ENCODE data around the gene OR6B2. TPM values are rescaled to one million over a fixed set of nuclear protein-coding genes. Genes with fewer than 3 reads are reported as not detected.
"Not testable (repeated sequence)": the region's sequence is repeated elsewhere in the genome, so short reads cannot be mapped to it uniquely, and the experiment has no call there.

The OR6B2 gene
- total RNA-seq, 4 donors from 2014 or later = not detected

- peaks cover 0 to 7% of the 10 kb centered on the region in 2 donors for H3K27me3 ChIP-seq
- no peaks in the 10 kb centered on the region for H3K4me1 ChIP-seq
- no peak for TF ChIP-seq CTCF (IDR thresholded peaks at IDR 0.05)
- no peak for TF ChIP-seq POLR2A (IDR thresholded peaks at IDR 0.05)
- intact Hi-C loops (cut with DNase I; ENCODE audit: low total_unique reads) = no loop called here
- DNase-seq = no peak
- H3K27ac ChIP-seq = no peak overlapping the region
- H3K36me3 ChIP-seq = no peaks in the 10 kb centered on the region
- H3K4me3 ChIP-seq = no peak overlapping the region
- H3K9me3 ChIP-seq = no peaks in the 10 kb centered on the region
Measured at GRCh38 chr2:240050278-240050677, 20.0 kb upstream of the OR6B2 start.

DNA sequence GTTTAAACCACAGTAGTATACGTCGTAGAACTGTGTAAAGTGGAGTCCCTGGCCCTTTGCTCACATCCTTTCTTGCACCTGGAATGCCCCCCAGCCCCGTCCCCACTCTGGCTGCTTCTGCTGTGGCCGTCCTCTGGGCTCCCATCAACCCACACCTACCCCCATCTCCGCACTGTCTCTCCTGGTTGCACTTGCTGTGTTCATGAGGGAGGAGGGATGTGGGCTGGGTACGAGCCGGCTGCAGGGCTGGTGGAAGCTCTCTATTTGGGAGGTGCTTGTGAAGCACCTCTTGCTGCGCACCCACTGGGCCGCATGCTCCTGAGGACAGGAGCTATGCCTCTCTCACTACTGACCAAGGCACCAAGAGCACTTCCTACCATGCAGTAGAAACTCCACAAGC lies 18.0 kb upstream of the OR6B2 start:
- TF ChIP-seq POLR2A (IDR thresholded peaks at IDR 0.05) (no peak), CTCF (IDR thresholded peaks at IDR 0.05) (no peak)
- H3K27ac ChIP-seq = no peak overlapping the region
- DNase-seq = no peak
- peaks cover 0 to 7% of the 10 kb centered on the region in 2 donors for H3K27me3 ChIP-seq
- no peaks in the 10 kb centered on the region for H3K9me3 ChIP-seq
- no peaks in the 10 kb centered on the region for H3K36me3 ChIP-seq
- no peak overlapping the region for H3K4me3 ChIP-seq
- H3K4me1 ChIP-seq = no peaks in the 10 kb centered on the region
- intact Hi-C loops (cut with DNase I; ENCODE audit: low total_unique reads) = no loop called here

GRCh38 chr2:240045098-240045497 lies 14.9 kb upstream of the OR6B2 start:
- no peaks in the 10 kb centered on the region for H3K36me3 ChIP-seq
- no peaks in the 10 kb centered on the region for H3K9me3 ChIP-seq
- H3K27ac ChIP-seq = no peak overlapping the region
- intact Hi-C loops (cut with DNase I; ENCODE audit: low total_unique reads) = no loop called here
- H3K4me3 ChIP-seq = no peak overlapping the region
- no peaks in the 10 kb centered on the region for H3K4me1 ChIP-seq
- DNase-seq = no peak
- H3K27me3 ChIP-seq = peaks cover 0 to 4% of the 10 kb centered on the region in 2 donors
- TF ChIP-seq CTCF (IDR thresholded peaks at IDR 0.05) (no peak), POLR2A (IDR thresholded peaks at IDR 0.05) (no peak)

DNA sequence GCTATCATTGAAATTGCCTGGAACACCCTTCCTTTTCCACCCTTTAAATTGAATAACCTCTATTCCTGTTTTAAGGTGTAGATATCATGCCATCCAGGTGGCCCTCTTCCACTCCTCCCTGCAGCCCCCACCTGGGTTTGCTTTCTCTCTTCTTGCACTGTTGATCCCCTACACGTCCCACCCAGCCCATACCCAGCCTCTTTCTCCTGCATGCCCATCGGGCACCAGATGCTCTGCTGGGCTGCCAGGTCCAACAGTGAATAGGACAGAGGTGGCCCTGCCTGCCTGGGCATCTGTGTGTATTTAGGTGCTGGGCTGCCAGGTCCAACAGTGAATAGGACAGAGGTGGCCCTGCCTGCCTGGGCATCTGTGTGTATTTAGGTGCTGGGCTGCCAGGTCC lies 13.9 kb upstream of the OR6B2 start:
- H3K9me3 ChIP-seq; H3K4me3 ChIP-seq; intact Hi-C loops (cut with DNase I; ENCODE audit: low total_unique reads); H3K36me3 ChIP-seq; H3K27ac ChIP-seq; H3K4me1 ChIP-seq; H3K27me3 ChIP-seq; DNase-seq: not testable (repeated sequence)

- TF ChIP-seq CTCF (IDR thresholded peaks at IDR 0.05) = no peak
- TF ChIP-seq POLR2A (IDR thresholded peaks at IDR 0.05) = no peak
- Histone ChIP-seq H3K4me3 (no peak overlapping the region), H3K27ac (no peak overlapping the region), H3K4me1 (no peaks in the 10 kb centered on the region), H3K27me3 (no peaks in the 10 kb centered on the region), H3K36me3 (no peaks in the 10 kb centered on the region), H3K9me3 (no peaks in the 10 kb centered on the region)
- intact Hi-C loops (cut with DNase I; ENCODE audit: low total_unique reads) = no loop called here
- no peak for DNase-seq
Measured at GRCh38 chr2:240043279-240043989, 13.2 kb upstream of the OR6B2 start.

- Histone ChIP-seq H3K4me1 (no peaks in the 10 kb centered on the region), H3K4me3 (no peak overlapping the region), H3K27ac (no peak overlapping the region), H3K36me3 (no peaks in the 10 kb centered on the region), H3K27me3 (no peaks in the 10 kb centered on the region), H3K9me3 (no peaks in the 10 kb centered on the region)
- DNase-seq = no peak
- intact Hi-C loops (cut with DNase I; ENCODE audit: low total_unique reads) = no loop called here
- no peak for TF ChIP-seq POLR2A (IDR thresholded peaks at IDR 0.05)
- no peak for TF ChIP-seq CTCF (IDR thresholded peaks at IDR 0.05)
Measured at GRCh38 chr2:240042740-240043139, 12.5 kb upstream of the OR6B2 start.
